Measurements from ENCODE around the gene ECI2. TPM values are rescaled to one million over a fixed set of nuclear protein-coding genes. Genes with fewer than 3 reads are reported as not detected.

The ECI2 gene
- total RNA-seq, 1 experiment from 2014 or later = 24.6 TPM

DNA sequence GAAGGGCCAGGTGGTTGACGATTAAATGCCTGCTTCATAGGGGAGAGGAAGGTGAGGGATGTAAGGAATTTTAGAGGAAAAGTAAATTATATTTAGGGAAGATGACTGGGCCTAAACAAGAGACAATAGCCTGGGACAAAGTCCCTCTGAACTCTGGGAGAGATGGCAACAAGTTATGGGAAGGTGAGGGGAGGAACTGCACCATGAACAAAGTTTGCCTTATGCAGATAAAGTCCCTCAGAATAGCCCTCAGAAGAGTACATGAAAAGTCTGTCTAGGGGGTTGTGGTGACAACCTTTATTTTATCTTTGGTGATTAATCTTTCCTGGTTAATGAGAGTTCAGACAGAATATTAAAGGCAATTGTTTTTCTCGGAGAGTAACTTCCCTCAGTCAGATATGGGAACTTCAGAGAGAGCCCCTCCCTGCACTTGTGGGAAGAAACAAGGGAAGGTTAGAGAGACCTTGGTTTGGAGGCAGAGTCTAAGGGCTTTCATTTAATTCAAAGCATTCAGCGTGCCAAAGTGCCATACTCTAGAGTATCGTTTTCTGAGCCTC lies 29.3 kb downstream of the ECI2 start:
- Mint-ChIP-seq H3K4me1 (ENCODE audit: low read depth, unreplicated experiment) (peaks cover 11% of the 10 kb centered on the region), H3K27me3 (ENCODE audit: insufficient read depth, unreplicated experiment) (no peaks in the 10 kb centered on the region), H3K27ac (ENCODE audit: unreplicated experiment) (no peak overlapping the region), H3K4me3 (ENCODE audit: unreplicated experiment) (no peak overlapping the region), H3K9me3 (ENCODE audit: unreplicated experiment) (no peaks in the 10 kb centered on the region), H3K36me3 (ENCODE audit: insufficient read depth, unreplicated experiment) (no peaks in the 10 kb centered on the region)
- TF ChIP-seq, protein P1, sequence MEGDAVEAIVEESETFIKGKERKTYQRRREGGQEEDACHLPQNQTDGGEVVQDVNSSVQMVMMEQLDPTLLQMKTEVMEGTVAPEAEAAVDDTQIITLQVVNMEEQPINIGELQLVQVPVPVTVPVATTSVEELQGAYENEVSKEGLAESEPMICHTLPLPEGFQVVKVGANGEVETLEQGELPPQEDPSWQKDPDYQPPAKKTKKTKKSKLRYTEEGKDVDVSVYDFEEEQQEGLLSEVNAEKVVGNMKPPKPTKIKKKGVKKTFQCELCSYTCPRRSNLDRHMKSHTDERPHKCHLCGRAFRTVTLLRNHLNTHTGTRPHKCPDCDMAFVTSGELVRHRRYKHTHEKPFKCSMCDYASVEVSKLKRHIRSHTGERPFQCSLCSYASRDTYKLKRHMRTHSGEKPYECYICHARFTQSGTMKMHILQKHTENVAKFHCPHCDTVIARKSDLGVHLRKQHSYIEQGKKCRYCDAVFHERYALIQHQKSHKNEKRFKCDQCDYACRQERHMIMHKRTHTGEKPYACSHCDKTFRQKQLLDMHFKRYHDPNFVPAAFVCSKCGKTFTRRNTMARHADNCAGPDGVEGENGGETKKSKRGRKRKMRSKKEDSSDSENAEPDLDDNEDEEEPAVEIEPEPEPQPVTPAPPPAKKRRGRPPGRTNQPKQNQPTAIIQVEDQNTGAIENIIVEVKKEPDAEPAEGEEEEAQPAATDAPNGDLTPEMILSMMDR (IDR thresholded peaks at IDR 0.05; ENCODE audit: insufficient read depth in 1 of 2, low read depth in 1 of 2, low read length in 1 of 2, severe bottlenecking in 1 of 2, unreplicated experiment in 1 of 2) = no peak
- Histone ChIP-seq H3K4me1 (peaks cover 7% of the 10 kb centered on the region; the same call in 1 of the 2 replicates), H3K36me3 (ENCODE audit: control insufficient read depth, insufficient read depth, low read length) (no peaks in the 10 kb centered on the region), H3K4me3 (ENCODE audit: low read depth, low read length) (no peak overlapping the region), H3K27me3 (replicated peaks; ENCODE audit: control insufficient read depth, insufficient read depth, low read length) (no peaks in the 10 kb centered on the region), H3K9me3 (no peaks in the 10 kb centered on the region)
- intact Hi-C loops (cut with micrococcal nuclease; ENCODE audit: unreplicated experiment) = no loop called here
- no peak for DNase-seq
- BruUV-seq (replicated peaks) = no TSS peak
- ChIA-PET CTCF (no interaction called here), POLR2A (no interaction called here)

GRCh38 chr6:4103929-4104328 lies 31.4 kb downstream of the ECI2 start:
- Histone ChIP-seq H3K4me3 (ENCODE audit: low read depth, low read length) (no peak overlapping the region), H3K9me3 (no peaks in the 10 kb centered on the region), H3K27me3 (replicated peaks; ENCODE audit: control insufficient read depth, insufficient read depth, low read length) (no peaks in the 10 kb centered on the region), H3K4me1 (peaks cover 7% of the 10 kb centered on the region; the same call in 1 of the 2 replicates), H3K36me3 (ENCODE audit: control insufficient read depth, insufficient read depth, low read length) (no peaks in the 10 kb centered on the region)
- no peak for DNase-seq
- Mint-ChIP-seq H3K27me3 (ENCODE audit: insufficient read depth, unreplicated experiment) (no peaks in the 10 kb centered on the region), H3K27ac (ENCODE audit: unreplicated experiment) (no peak overlapping the region), H3K36me3 (ENCODE audit: insufficient read depth, unreplicated experiment) (no peaks in the 10 kb centered on the region), H3K4me1 (ENCODE audit: low read depth, unreplicated experiment) (peaks cover 11% of the 10 kb centered on the region), H3K9me3 (ENCODE audit: unreplicated experiment) (no peaks in the 10 kb centered on the region), H3K4me3 (ENCODE audit: unreplicated experiment) (no peak overlapping the region)
- TF ChIP-seq, protein P1 (IDR thresholded peaks at IDR 0.05; ENCODE audit: insufficient read depth in 1 of 2, low read depth in 1 of 2, low read length in 1 of 2, severe bottlenecking in 1 of 2, unreplicated experiment in 1 of 2) = no peak
- ChIA-PET CTCF (no interaction called here), POLR2A (no interaction called here)
- intact Hi-C loops (cut with micrococcal nuclease; ENCODE audit: unreplicated experiment) = no loop called here
- BruUV-seq (replicated peaks) = no TSS peak

GRCh38 chr6:4102687-4103244 lies 32.6 kb downstream of the ECI2 start:
- H3K27me3 Mint-ChIP-seq (ENCODE audit: insufficient read depth, unreplicated experiment) = no peaks in the 10 kb centered on the region
- no peak for DNase-seq
- peaks cover 7% of the 10 kb centered on the region; the same call in 1 of the 2 replicates for H3K4me1 ChIP-seq
- peaks cover 11% of the 10 kb centered on the region for H3K4me1 Mint-ChIP-seq (ENCODE audit: low read depth, unreplicated experiment)
- no peaks in the 10 kb centered on the region for H3K27me3 ChIP-seq (replicated peaks; ENCODE audit: control insufficient read depth, insufficient read depth, low read length)
- no TSS peak for BruUV-seq (replicated peaks)
- H3K36me3 Mint-ChIP-seq (ENCODE audit: insufficient read depth, unreplicated experiment) = no peaks in the 10 kb centered on the region
- no peak overlapping the region for H3K4me3 ChIP-seq (ENCODE audit: low read depth, low read length)
- H3K4me3 Mint-ChIP-seq (ENCODE audit: unreplicated experiment) = no peak overlapping the region
- no peaks in the 10 kb centered on the region for H3K36me3 ChIP-seq (ENCODE audit: control insufficient read depth, insufficient read depth, low read length)
- H3K9me3 ChIP-seq = no peaks in the 10 kb centered on the region
- H3K9me3 Mint-ChIP-seq (ENCODE audit: unreplicated experiment) = no peaks in the 10 kb centered on the region
- POLR2A ChIA-PET = no interaction called here
- TF ChIP-seq, protein P1 (IDR thresholded peaks at IDR 0.05; ENCODE audit: insufficient read depth in 1 of 2, low read depth in 1 of 2, low read length in 1 of 2, severe bottlenecking in 1 of 2, unreplicated experiment in 1 of 2) = no peak
- no peak overlapping the region for H3K27ac Mint-ChIP-seq (ENCODE audit: unreplicated experiment)
- intact Hi-C loops (cut with micrococcal nuclease; ENCODE audit: unreplicated experiment) = no loop called here
- CTCF ChIA-PET = no interaction called here
